HepG2 (cell line): ENCODE measurements around the gene ASB11. TPM values are rescaled to one million over a fixed set of nuclear protein-coding genes. Genes with fewer than 3 reads are reported as not detected.
A peak's percentile ranks its signal among the peaks of the same experiment; 100 is the strongest.

ENCODE experiments used
- ATAC-seq: fragments of 200-7000 bp; cut with Tn5 transposase; 3 replicates; pipeline ENCODE4 v1.9.1; 2020; ENCODE audit warnings: mild to moderate bottlenecking, moderate library complexity
- BruUV-seq: library from RNA; stranded (reverse); fragments of 400-500 nt; replicated peaks from 2 replicates; lab custom pipeline; 2021; lab: Mats Ljungman, UMichigan
- CTCF ChIA-PET: fragments of 300-600 bp; formaldehyde crosslinking; extraction: SDS; loops from one replicate; lab custom pipeline; 2021; ENCODE audit warnings: low total read pairs, inconsistent platforms, low intra/inter-chr PET ratio; lab: Yijun Ruan, JAX
- POLR2A ChIA-PET: fragments of 350-600 bp; sonication (Branson Sonifier 250); formaldehyde crosslinking; loops from one replicate; lab custom pipeline; 2020; ENCODE audit warnings: antibody characterized with exemption, inconsistent platforms; lab: Yijun Ruan, JAX
- DNase-seq: peaks from one replicate; pipeline ENCODE4 v3.0.0-alpha.2; 2015; ENCODE audit warnings: low spot score
- FAIRE-seq: peaks from 3 replicates; lab custom pipeline; 2011; peaks lifted over from hg19 to GRCh38; lab: Jason Lieb, UNC
- H2AFZ ChIP-seq: one replicate; pipeline ENCODE4 v1.6.1; 2011; ENCODE audit warnings: low read length, inconsistent platforms
- H3K27ac ChIP-seq: fragments of 300-600 bp; 3 replicates; pipeline ENCODE4 v1.8.0; 2011; ENCODE audit warnings: mixed run types, mild to moderate bottlenecking, mixed read lengths, low read length, inconsistent platforms; ENCODE audit not compliant: insufficient read depth; ENCODE audit errors: extremely low read length
- H3K27me3 ChIP-seq, 2 experiments: fragments of 200-600 bp in 1 of 2; 2 replicates in 1 of 2; 3 replicates in 1 of 2; pipeline versions ENCODE4 v1.6.0 to v1.8.0; 2011; ENCODE audit warnings: low read length in 2 of 2, mild to moderate bottlenecking in 2 of 2, moderate library complexity in 2 of 2, inconsistent platforms in 1 of 2; ENCODE audit not compliant: insufficient read depth in 2 of 2, control insufficient read depth in 1 of 2
- H3K36me3 ChIP-seq, 2 experiments: fragments of 200-600 bp in 1 of 2; replicated peaks in 1 of 2; 2 replicates in 1 of 2; 3 replicates in 1 of 2; pipeline versions ENCODE4 v1.5.1 to v1.8.0; 2011; ENCODE audit warnings: low read length in 2 of 2, inconsistent platforms in 1 of 2; ENCODE audit not compliant: insufficient read depth in 2 of 2, control insufficient read depth in 1 of 2
- H3K4me1 ChIP-seq: 2 replicates; pipeline ENCODE4 v1.5.1; 2012; ENCODE audit warnings: low read length, inconsistent platforms; ENCODE audit not compliant: insufficient read depth
- H3K4me2 ChIP-seq: 2 replicates; pipeline ENCODE4 v1.6.0; 2011; ENCODE audit warnings: low read depth, low read length, inconsistent platforms
- H3K4me3 ChIP-seq, 3 experiments: fragments of 200-600 bp in 1 of 3; sonication (generic), shearing (Covaris generic) in 1 of 3; replicated peaks in 1 of 3; 2 replicates each; pipeline ENCODE4 v1.5.1; 2011 to 2016; ENCODE audit warnings: low read length in 3 of 3, inconsistent platforms in 2 of 3, low read depth in 2 of 3, mild to moderate bottlenecking in 2 of 3, control low read depth in 1 of 3, mixed read lengths in 1 of 3; ENCODE audit not compliant: insufficient read depth in 1 of 3
- H3K79me2 ChIP-seq: one replicate; pipeline ENCODE4 v1.6.1; 2011; ENCODE audit warnings: low read length, inconsistent platforms; ENCODE audit not compliant: insufficient read depth
- H3K9ac ChIP-seq: 2 replicates; pipeline ENCODE4 v1.6.0; 2011; ENCODE audit warnings: mild to moderate bottlenecking, low read depth, low read length, inconsistent platforms; ENCODE audit not compliant: insufficient read depth
- H3K9me3 ChIP-seq: 2 replicates; pipeline ENCODE4 v1.5.1; 2012; ENCODE audit warnings: mild to moderate bottlenecking, low read length
- H4K20me1 ChIP-seq: 2 replicates; pipeline ENCODE4 v1.6.0; 2011; ENCODE audit warnings: inconsistent platforms, mild to moderate bottlenecking, low read length, moderate library complexity; ENCODE audit not compliant: insufficient read depth
- CTCF ChIP-seq: sonication (generic); formaldehyde crosslinking; IDR thresholded peaks from 2 replicates; pipeline ENCODE4 v1.5.0; 2020; ENCODE audit warnings: mild to moderate bottlenecking, missing genetic modification reagents, moderate library complexity
- FOXJ3 ChIP-seq: sonication (generic); formaldehyde crosslinking; IDR thresholded peaks from 2 replicates; pipeline ENCODE4 v1.4.0; 2020; ENCODE audit warnings: missing genetic modification reagents, mild to moderate bottlenecking, borderline replicate concordance
- FOXK1 ChIP-seq: sonication (generic); formaldehyde crosslinking; IDR thresholded peaks from 2 replicates; pipeline ENCODE4 v1.4.0; 2020; ENCODE audit warnings: low read depth, missing genetic modification reagents, borderline replicate concordance
- KDM3A ChIP-seq: IDR thresholded peaks from 2 replicates; pipeline ENCODE4 v1.6.1; 2018; ENCODE audit warnings: low read depth, missing compliant biosample characterization
- MIER3 ChIP-seq: IDR thresholded peaks from 2 replicates; pipeline ENCODE4 v1.6.1; 2016; ENCODE audit warnings: missing compliant biosample characterization, borderline replicate concordance
- PBX3 ChIP-seq: sonication (generic); formaldehyde crosslinking; IDR thresholded peaks from 2 replicates; pipeline ENCODE4 v1.8.1; 2023; ENCODE audit warnings: missing genetic modification reagents, inconsistent platforms, borderline replicate concordance
- SMARCE1 ChIP-seq: fragments of 450-650 bp; IDR thresholded peaks from 2 replicates; pipeline ENCODE4 v1.6.1; 2017; ENCODE audit warnings: borderline replicate concordance
- SMC3 ChIP-seq: IDR thresholded peaks from 2 replicates; pipeline ENCODE4 v1.6.1; 2011; ENCODE audit warnings: low read length, improper control_type of control experiment
- STAG1 ChIP-seq: sonication (generic); formaldehyde crosslinking; IDR thresholded peaks from 2 replicates; pipeline ENCODE4 v1.4.0; 2020; ENCODE audit warnings: missing genetic modification reagents
- U2AF2 ChIP-seq: fragments of 200-400 bp; formaldehyde crosslinking; IDR thresholded peaks from 2 replicates; pipeline ENCODE4 v1.6.1; 2017; ENCODE audit warnings: low read depth, mild to moderate bottlenecking, low read length
- ZFP36 ChIP-seq: fragments of 150-350 bp; IDR thresholded peaks from 2 replicates; pipeline ENCODE4 v1.6.1; 2018; ENCODE audit warnings: borderline replicate concordance, low read length, low read depth; ENCODE audit not compliant: partially characterized antibody
- ZMAT5 ChIP-seq: sonication (generic); formaldehyde crosslinking; IDR thresholded peaks from 2 replicates; pipeline ENCODE4 v1.5.0; 2020; ENCODE audit warnings: mild to moderate bottlenecking, low read depth, missing genetic modification reagents, borderline replicate concordance
- ZNF121 ChIP-seq: sonication (generic); formaldehyde crosslinking; IDR thresholded peaks from 2 replicates; pipeline ENCODE4 v1.5.0; 2020; ENCODE audit warnings: mild to moderate bottlenecking, missing genetic modification reagents
- ZNF292 ChIP-seq: sonication (generic); formaldehyde crosslinking; IDR thresholded peaks from 2 replicates; pipeline ENCODE4 v1.8.1; 2022; ENCODE audit warnings: mild to moderate bottlenecking, low read depth, missing genetic modification reagents, borderline replicate concordance
- ZNF557 ChIP-seq: sonication (generic); formaldehyde crosslinking; IDR thresholded peaks from 2 replicates; pipeline ENCODE4 v1.4.0; 2020; ENCODE audit warnings: missing genetic modification reagents
- ZNF710 ChIP-seq: sonication (generic); formaldehyde crosslinking; IDR thresholded peaks from 2 replicates; pipeline ENCODE4 v1.5.0; 2020; ENCODE audit warnings: mild to moderate bottlenecking, missing genetic modification reagents, borderline replicate concordance
- WGBS: methylation state at CpG from one replicate; pipeline ENCODE4 v1.1.6; 2017; ENCODE audit warnings: low lambda C conversion rate; 5-methylcytosine and 5-hydroxymethylcytosine counted together
- in situ Hi-C: cut with HindIII; loops from 2 replicates; pipeline ENCODE4 v1.10.0; 2017; ENCODE audit warnings: low pct_unique_long_range_greater_than_20kb; ENCODE audit not compliant: extremely low pct_ligation_motif_present
- intact Hi-C: fragments of 100-400 bp; cut with micrococcal nuclease; formaldehyde crosslinking; loops from one replicate; pipeline ENCODE4 v1.10.0; 2022; ENCODE audit not compliant: unreplicated experiment
- polyA plus RNA-seq, 8 experiments: library from polyadenylated mRNA; depleted of rRNA in 3 of 8; stranded (reverse) in 7 of 8; unstranded in 1 of 8; fragments of >200 nt; fragmentation: Illumina TruSeq in 4 of 8; extraction: Trizol in 4 of 8; gene quantifications; 2 replicates each; pipeline versions ENCODE4 v1.2.1 to v1.2.3, GENCODE V29; 2011 to 2016; ENCODE audit warnings: low read depth in 4 of 8, missing spikeins in 1 of 8, mixed read lengths in 1 of 8; ENCODE audit not compliant: insufficient read depth in 1 of 8
- total RNA-seq, 5 experiments: library from RNA; depleted of rRNA; stranded (reverse); fragments of >200 nt; fragmentation: Illumina TruSeq; extraction: Trizol; gene quantifications; 2 replicates each; pipeline ENCODE4 v1.2.3, GENCODE V29; 2016; ENCODE audit warnings: low read depth in 1 of 5

ASB11 gene
- total and polyA plus RNA-seq, 2 of the 13 experiments (the other 11 are each of a cell fraction or from before 2014, with no cell fraction given): not detected

- TF ChIP-seq SMARCE1 (no peak), ZMAT5 (CRISPR knock-in tag) (no peak), ZNF121 (no peak)
Measured at GRCh38 chrX:15350329-15350996, 35.0 kb upstream of the ASB11 start (continued).

GRCh38 chrX:15349046-15349445 lies 33.6 kb upstream of the ASB11 start:
- Histone ChIP-seq H3K36me3 (no peaks in the 10 kb centered on the region), H3K27ac (no peak overlapping the region), H3K9ac (no peak overlapping the region), H3K27me3 (no peaks in the 10 kb centered on the region)
- TF ChIP-seq SMC3: peak; percentile 35; the same call in 1 of the 2 replicates
- no peak for TF ChIP-seq U2AF2
- TF ChIP-seq CTCF (CRISPR knock-in tag): peak; percentile 63
- TF ChIP-seq ZFP36: no peak
- TF ChIP-seq ZNF557 (CRISPR knock-in tag): no peak
- no peak for TF ChIP-seq KDM3A
- no peak for TF ChIP-seq FOXK1 (CRISPR knock-in tag)
- no peak for TF ChIP-seq ZNF710 (CRISPR knock-in tag)
- peak; percentile 71 for TF ChIP-seq STAG1
- no peak for TF ChIP-seq FOXJ3
- TF ChIP-seq PBX3 (CRISPR knock-in tag): no peak
- no peak for TF ChIP-seq ZNF292 (CRISPR knock-in tag)
- TF ChIP-seq MIER3 (CRISPR knock-in tag): no peak
- TF ChIP-seq, all 625 proteins: peak for 3
- H3K4me1 ChIP-seq: no peaks in the 10 kb centered on the region
- H3K9me3 ChIP-seq: no peaks in the 10 kb centered on the region
- peak; percentile 92 for FAIRE-seq
- H2AFZ ChIP-seq: no peak overlapping the region
- ChIA-PET CTCF (interaction anchor here (0.9 kb wide), 1 partner anchor 119 kb away, joined by 4 read pairs; no protein-coding TSS in a partner anchor), POLR2A (no interaction called here)
- BruUV-seq: no TSS peak
- peak; percentile 55 for DNase-seq
- no peak overlapping the region for H3K4me2 ChIP-seq
- H3K4me3 ChIP-seq: no peak overlapping the region
- 36% methylated on average over 2 of the region's 2 CpGs for WGBS
- peak; percentile 75 for ATAC-seq
- in situ Hi-C loops: loop anchor here (10.0 to 25.0 kb wide), 3 partner anchors 116 to 338 kb away; no protein-coding TSS in a partner anchor
- intact Hi-C loops: loop anchor here (1.0 kb wide), 2 partner anchors 119 to 216 kb away; no protein-coding TSS in a partner anchor
- H3K79me2 ChIP-seq: no peaks in the 10 kb centered on the region
- H4K20me1 ChIP-seq: no peaks in the 10 kb centered on the region
